ENCODE data around the gene GMNN. TPM values are rescaled to one million over a fixed set of nuclear protein-coding genes. Genes with fewer than 3 reads are reported as not detected.
"Not testable (repeated sequence)": the region's sequence is repeated elsewhere in the genome, so short reads cannot be mapped to it uniquely, and the experiment has no call there.

The GMNN gene
- total RNA-seq, result 13.7 TPM
- polyA plus RNA-seq (ENCODE audit: insufficient read depth in 1 of 8, insufficient read length in 8 of 8, low replicate concordance in 1 of 8), result 10 to 100 TPM; 16.2 to 22.0 (median 17.5) TPM
- long read RNA-seq, donor 1, partial matches to known transcripts, result 0 of 3 reads
- long read RNA-seq, donor 1, other reads (novel, unspliced or antisense), result 0 of 3 reads
- long read RNA-seq, donor 2, partial matches to known transcripts, result 0 of 2 reads
- long read RNA-seq, donor 2, other reads (novel, unspliced or antisense), result 0 of 2 reads
- long read RNA-seq, donor 3, partial matches to known transcripts, result 0 of 4 reads
- long read RNA-seq, donor 3, other reads (novel, unspliced or antisense), result 0 of 4 reads
- long read RNA-seq, donor 4, partial matches to known transcripts, result 0 of 4 reads
- long read RNA-seq, donor 4, other reads (novel, unspliced or antisense), result 0 of 4 reads
- long read RNA-seq, donor 5, transcript GMNN-202 (7 exons, 1,133 nt), result major isoform, 5 of 11 reads
- long read RNA-seq, donor 5, transcript GMNN-201 (7 exons, 1,262 nt), result major isoform, 5 of 11 reads
- long read RNA-seq, donor 5, partial matches to known transcripts, result 0 of 11 reads
- long read RNA-seq, donor 5, other reads (novel, unspliced or antisense), result 0 of 11 reads
- long read RNA-seq, donor 6, transcript GMNN-202 (7 exons, 1,133 nt), result major isoform, 6 of 18 reads
- long read RNA-seq, donor 6, transcript GMNN-201 (7 exons, 1,262 nt), result major isoform, 6 of 18 reads
- long read RNA-seq, donor 6, partial matches to known transcripts, result 0 of 18 reads
- long read RNA-seq, donor 6, other reads (novel, unspliced or antisense), result 5 of 18 reads
- long read RNA-seq, donor 7, transcript GMNN-202 (7 exons, 1,133 nt), result major isoform, 7 of 16 reads
- long read RNA-seq, donor 7, partial matches to known transcripts, result 0 of 16 reads
- long read RNA-seq, donor 7, other reads (novel, unspliced or antisense), result 5 of 16 reads
- long read RNA-seq, donor 8, partial matches to known transcripts, result 0 of 2 reads
- long read RNA-seq, donor 8, other reads (novel, unspliced or antisense), result 0 of 2 reads
- long read RNA-seq, donor 9, partial matches to known transcripts, result 0 of 4 reads
- long read RNA-seq, donor 9, other reads (novel, unspliced or antisense), result 0 of 4 reads
- long read RNA-seq, donor 10, partial matches to known transcripts, result 0 of 7 reads
- long read RNA-seq, donor 10, other reads (novel, unspliced or antisense), result 0 of 7 reads
- long read RNA-seq, donor 11, transcript GMNN-201 (7 exons, 1,262 nt), result major isoform, 5 of 7 reads
- long read RNA-seq, donor 11, partial matches to known transcripts, result 0 of 7 reads
- long read RNA-seq, donor 11, other reads (novel, unspliced or antisense), result 0 of 7 reads

GRCh38 chr6:24774696-24775519, at the start of gene GMNN:
GMNN (plus strand) TSS chr6:24774937; CDS start chr6:24777247, 2,310 bp downstream.
- Histone ChIP-seq H3K4me3 (ENCODE audit: low read length) (peak within 1 kb of the TSS; percentile 82), H3K27me3 (ENCODE audit: control insufficient read depth, insufficient read depth, low read length) (no peaks in the 10 kb centered on the region), H3K4me1 (ENCODE audit: control insufficient read depth, insufficient read depth, low read length) (peaks cover 9% of the 10 kb centered on the region), H3K9me3 (replicated peaks; ENCODE audit: control insufficient read depth, low read depth, low read length) (no peaks in the 10 kb centered on the region), H3K27ac (ENCODE audit: low read length) (peak within 1 kb of the TSS; percentile 97), H3K36me3 (ENCODE audit: control insufficient read depth, insufficient read depth, low read length) (no peaks in the 10 kb centered on the region)
- DNase-seq, result peak; percentile 99
- WGBS (ENCODE audit: insufficient coverage), result under 1% methylated on average over 69 of the region's 75 CpGs

GRCh38 chr6:24730653-24731052, 44.1 kb upstream of the GMNN start:
- not testable (repeated sequence) for H3K4me3 ChIP-seq (ENCODE audit: low read length)

GRCh38 chr6:24731456-24732134, 43.1 kb upstream of the GMNN start:
- H3K27me3 ChIP-seq (ENCODE audit: control insufficient read depth, insufficient read depth, low read length); H3K9me3 ChIP-seq (replicated peaks; ENCODE audit: control insufficient read depth, low read depth, low read length); H3K4me1 ChIP-seq (ENCODE audit: control insufficient read depth, insufficient read depth, low read length); DNase-seq; H3K27ac ChIP-seq (ENCODE audit: low read length); H3K36me3 ChIP-seq (ENCODE audit: control insufficient read depth, insufficient read depth, low read length); H3K4me3 ChIP-seq (ENCODE audit: low read length): not testable (repeated sequence)
- 88% methylated on average over 6 of the region's 6 CpGs for WGBS (ENCODE audit: insufficient coverage)

More at GRCh38 chr6:24730653-24731052, 44.1 kb upstream of the GMNN start:
- not testable (repeated sequence) for DNase-seq; H3K36me3 ChIP-seq (ENCODE audit: control insufficient read depth, insufficient read depth, low read length); H3K27me3 ChIP-seq (ENCODE audit: control insufficient read depth, insufficient read depth, low read length); H3K4me1 ChIP-seq (ENCODE audit: control insufficient read depth, insufficient read depth, low read length); H3K9me3 ChIP-seq (replicated peaks; ENCODE audit: control insufficient read depth, low read depth, low read length); H3K27ac ChIP-seq (ENCODE audit: low read length)
- 81% methylated on average over 3 of the region's 3 CpGs for WGBS (ENCODE audit: insufficient coverage)

GRCh38 chr6:24734166-24734565, 40.6 kb upstream of the GMNN start:
- H3K27ac ChIP-seq (ENCODE audit: low read length), result no peak overlapping the region
- no peak for DNase-seq
- no peaks in the 10 kb centered on the region for H3K4me1 ChIP-seq (ENCODE audit: control insufficient read depth, insufficient read depth, low read length)
- no peaks in the 10 kb centered on the region for H3K27me3 ChIP-seq (ENCODE audit: control insufficient read depth, insufficient read depth, low read length)
- H3K4me3 ChIP-seq (ENCODE audit: low read length), result no peak overlapping the region
- peaks cover 6% of the 10 kb centered on the region for H3K9me3 ChIP-seq (replicated peaks; ENCODE audit: control insufficient read depth, low read depth, low read length)
- 88% methylated on average over 1 of the region's 1 CpG for WGBS (ENCODE audit: insufficient coverage)
- H3K36me3 ChIP-seq (ENCODE audit: control insufficient read depth, insufficient read depth, low read length), result no peaks in the 10 kb centered on the region

GRCh38 chr6:24734710-24735109, 40.0 kb upstream of the GMNN start:
- not testable (repeated sequence) for DNase-seq; H3K36me3 ChIP-seq (ENCODE audit: control insufficient read depth, insufficient read depth, low read length); H3K9me3 ChIP-seq (replicated peaks; ENCODE audit: control insufficient read depth, low read depth, low read length); H3K27ac ChIP-seq (ENCODE audit: low read length); H3K4me1 ChIP-seq (ENCODE audit: control insufficient read depth, insufficient read depth, low read length); H3K27me3 ChIP-seq (ENCODE audit: control insufficient read depth, insufficient read depth, low read length); H3K4me3 ChIP-seq (ENCODE audit: low read length)
- WGBS (ENCODE audit: insufficient coverage), result 94% methylated on average over 4 of the region's 4 CpGs

DNA sequence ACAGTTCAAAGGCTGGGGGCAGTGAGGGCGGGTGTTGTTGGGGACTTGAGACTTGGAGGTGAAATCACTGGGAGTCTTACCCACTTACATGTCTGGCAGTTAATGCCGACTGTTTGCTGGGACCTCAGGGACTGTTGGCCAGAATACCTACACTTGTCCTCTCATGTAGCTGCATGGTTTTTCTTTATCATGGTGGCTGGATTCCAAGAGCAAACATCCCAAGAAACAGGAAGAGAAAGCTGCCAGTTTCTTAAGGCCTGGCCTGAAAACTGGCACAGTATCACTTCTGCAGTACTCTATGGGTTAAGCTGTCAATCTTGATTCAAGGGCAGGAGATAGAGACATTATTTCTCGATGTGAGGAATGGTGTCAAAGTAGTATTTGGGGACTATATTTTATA, 36.0 kb upstream of the GMNN start:
- no peaks in the 10 kb centered on the region for H3K27me3 ChIP-seq (ENCODE audit: control insufficient read depth, insufficient read depth, low read length)
- no peaks in the 10 kb centered on the region for H3K9me3 ChIP-seq (replicated peaks; ENCODE audit: control insufficient read depth, low read depth, low read length)
- H3K36me3 ChIP-seq (ENCODE audit: control insufficient read depth, insufficient read depth, low read length), result no peaks in the 10 kb centered on the region
- no peak overlapping the region for H3K27ac ChIP-seq (ENCODE audit: low read length)
- WGBS (ENCODE audit: insufficient coverage), result 80% methylated on average over 1 of the region's 3 CpGs
- no peak overlapping the region for H3K4me3 ChIP-seq (ENCODE audit: low read length)
- DNase-seq, result no peak
- no peaks in the 10 kb centered on the region for H3K4me1 ChIP-seq (ENCODE audit: control insufficient read depth, insufficient read depth, low read length)

GRCh38 chr6:24740861-24741260, 33.9 kb upstream of the GMNN start:
- no peak for DNase-seq

DNA sequence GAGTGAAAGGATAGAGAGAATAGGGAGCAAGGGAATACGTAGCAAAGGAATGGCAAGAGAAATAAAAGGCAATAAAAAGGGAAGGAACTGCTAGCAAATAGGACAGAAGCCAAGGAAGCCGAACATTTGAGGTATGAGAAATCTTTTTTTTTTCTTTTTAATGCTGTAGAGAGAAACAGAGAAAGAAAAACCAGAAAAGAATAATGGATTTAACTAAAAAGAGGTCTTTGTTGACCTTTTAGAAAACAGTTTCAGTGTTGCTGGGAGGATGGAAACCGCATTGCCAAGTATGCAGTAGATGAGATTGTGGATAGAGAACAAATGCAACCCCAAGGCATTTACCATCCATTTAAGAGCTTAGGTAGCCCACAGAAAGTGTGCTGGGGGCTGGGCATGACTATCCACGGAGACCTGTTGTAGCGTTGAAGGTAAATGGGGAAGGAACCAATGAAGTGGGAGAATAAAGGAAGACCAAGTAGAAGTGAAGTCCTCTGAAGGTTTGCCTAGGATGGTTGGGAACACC, 32.5 kb upstream of the GMNN start:
- 62% methylated on average over 4 of the region's 5 CpGs for WGBS (ENCODE audit: insufficient coverage)
- Histone ChIP-seq H3K27ac (ENCODE audit: low read length) (no peak overlapping the region), H3K27me3 (ENCODE audit: control insufficient read depth, insufficient read depth, low read length) (no peaks in the 10 kb centered on the region)

More at GRCh38 chr6:24740861-24741260, 33.9 kb upstream of the GMNN start:
- Histone ChIP-seq H3K27me3 (ENCODE audit: control insufficient read depth, insufficient read depth, low read length) (no peaks in the 10 kb centered on the region), H3K4me3 (ENCODE audit: low read length) (no peak overlapping the region), H3K9me3 (replicated peaks; ENCODE audit: control insufficient read depth, low read depth, low read length) (no peaks in the 10 kb centered on the region), H3K36me3 (ENCODE audit: control insufficient read depth, insufficient read depth, low read length) (no peaks in the 10 kb centered on the region), H3K4me1 (ENCODE audit: control insufficient read depth, insufficient read depth, low read length) (no peaks in the 10 kb centered on the region), H3K27ac (ENCODE audit: low read length) (no peak overlapping the region)

More for the DNA sequence above, 32.5 kb upstream of the GMNN start:
- DNase-seq, result no peak
- Histone ChIP-seq H3K9me3 (replicated peaks; ENCODE audit: control insufficient read depth, low read depth, low read length) (no peaks in the 10 kb centered on the region), H3K36me3 (ENCODE audit: control insufficient read depth, insufficient read depth, low read length) (no peaks in the 10 kb centered on the region), H3K4me3 (ENCODE audit: low read length) (no peak overlapping the region), H3K4me1 (ENCODE audit: control insufficient read depth, insufficient read depth, low read length) (no peaks in the 10 kb centered on the region)

Data from muscle of leg (tissue), 16 donors.